Muscle layer of duodenum (tissue), 2 donors: ENCODE results near the gene FAM168B.

ENCODE experiments used
- H3K27ac ChIP-seq: one replicate; pipeline ENCODE4 v1.7.0; 2013; ENCODE audit warnings: mild to moderate bottlenecking, low read length
- H3K27me3 ChIP-seq: one replicate; pipeline ENCODE4 v1.7.0; 2013; ENCODE audit warnings: low read depth, mild to moderate bottlenecking, control low read depth, low read length
- H3K36me3 ChIP-seq, 2 donors: one replicate each; pipeline ENCODE4 v1.7.0; 2013; ENCODE audit warnings: low read length in 2 of 2, control low read depth in 1 of 2, mild to moderate bottlenecking in 1 of 2; ENCODE audit not compliant: insufficient read depth in 2 of 2, control insufficient read depth in 1 of 2
- H3K4me1 ChIP-seq, 2 donors: one replicate each; pipeline ENCODE4 v1.7.0; 2013; ENCODE audit warnings: low read length in 2 of 2, mild to moderate bottlenecking in 2 of 2, control low read depth in 1 of 2, moderate library complexity in 1 of 2; ENCODE audit not compliant: insufficient read depth in 2 of 2, control insufficient read depth in 1 of 2
- H3K4me3 ChIP-seq, 2 donors: one replicate each; pipeline ENCODE4 v1.7.0; 2013; ENCODE audit warnings: low read length in 2 of 2, low read depth in 1 of 2, mild to moderate bottlenecking in 1 of 2
- H3K9me3 ChIP-seq, 2 donors: one replicate each; pipeline ENCODE4 v1.7.0; 2013; ENCODE audit warnings: low read length in 2 of 2, control low read depth in 1 of 2, mild to moderate bottlenecking in 1 of 2; ENCODE audit not compliant: control insufficient read depth in 1 of 2
- donor health status: healthy.

FAM168B gene

GRCh38 chr2:131067465-131068125 lies 25.7 kb downstream of the FAM168B start:
- H3K36me3 ChIP-seq: peaks cover 19 to 22% of the 10 kb centered on the region in 2 donors
- H3K9me3 ChIP-seq: no peaks in the 10 kb centered on the region
- no peaks in the 10 kb centered on the region for H3K27me3 ChIP-seq
- no peak overlapping the region for H3K27ac ChIP-seq
- H3K4me3 ChIP-seq: no peak overlapping the region
- peaks cover 0 to 14% of the 10 kb centered on the region in 2 donors for H3K4me1 ChIP-seq

- Histone ChIP-seq H3K4me1 (peaks cover 0 to 20% of the 10 kb centered on the region in 2 donors), H3K27ac (no peak overlapping the region), H3K36me3 (peaks cover 9 to 11% of the 10 kb centered on the region in 2 donors), H3K4me3 (no peak overlapping the region), H3K27me3 (no peaks in the 10 kb centered on the region), H3K9me3 (no peaks in the 10 kb centered on the region)
Observed at GRCh38 chr2:131064589-131065512, 28.4 kb downstream of the FAM168B start.

GRCh38 chr2:131063501-131064283 lies 29.6 kb downstream of the FAM168B start:
- no peak overlapping the region for H3K27ac ChIP-seq
- H3K27me3 ChIP-seq: no peaks in the 10 kb centered on the region
- no peak overlapping the region for H3K4me3 ChIP-seq
- peaks cover 0 to 20% of the 10 kb centered on the region in 2 donors for H3K4me1 ChIP-seq
- H3K36me3 ChIP-seq: peaks cover 4 to 8% of the 10 kb centered on the region in 2 donors
- H3K9me3 ChIP-seq: no peaks in the 10 kb centered on the region

- Histone ChIP-seq H3K27me3 (no peaks in the 10 kb centered on the region), H3K27ac (no peak overlapping the region), H3K4me3 (no peak overlapping the region), H3K36me3 (peaks cover 15 to 26% of the 10 kb centered on the region in 2 donors), H3K4me1 (peaks cover 0 to 25% of the 10 kb centered on the region in 2 donors), H3K9me3 (no peaks in the 10 kb centered on the region)
Observed at GRCh38 chr2:131058920-131059319, 34.3 kb downstream of the FAM168B start.

- H3K4me1 ChIP-seq: peaks cover 0 to 25% of the 10 kb centered on the region in 2 donors
- no peaks in the 10 kb centered on the region for H3K27me3 ChIP-seq
- no peak overlapping the region for H3K4me3 ChIP-seq
- no peaks in the 10 kb centered on the region for H3K9me3 ChIP-seq
- H3K27ac ChIP-seq: no peak overlapping the region
- H3K36me3 ChIP-seq: peaks cover 15 to 26% of the 10 kb centered on the region in 2 donors
Observed at GRCh38 chr2:131058214-131058843, 34.9 kb downstream of the FAM168B start.

GRCh38 chr2:131056932-131057287 lies 36.4 kb downstream of the FAM168B start:
- Histone ChIP-seq H3K4me3 (no peak overlapping the region), H3K27ac (no peak overlapping the region), H3K9me3 (no peaks in the 10 kb centered on the region), H3K36me3 (peaks cover 27 to 37% of the 10 kb centered on the region in 2 donors), H3K27me3 (no peaks in the 10 kb centered on the region), H3K4me1 (peaks cover 0 to 25% of the 10 kb centered on the region in 2 donors)

- H3K9me3 ChIP-seq: no peaks in the 10 kb centered on the region
- peaks cover 33 to 42% of the 10 kb centered on the region in 2 donors for H3K36me3 ChIP-seq
- H3K27me3 ChIP-seq: no peaks in the 10 kb centered on the region
- H3K27ac ChIP-seq: no peak overlapping the region
- H3K4me3 ChIP-seq: no peak overlapping the region
- peaks cover 0 to 21% of the 10 kb centered on the region in 2 donors for H3K4me1 ChIP-seq
Observed at GRCh38 chr2:131056204-131056931, 36.9 kb downstream of the FAM168B start.

- Histone ChIP-seq H3K4me1 (peaks cover 0 to 19% of the 10 kb centered on the region in 2 donors), H3K9me3 (no peaks in the 10 kb centered on the region), H3K4me3 (no peak overlapping the region), H3K27ac (no peak overlapping the region), H3K36me3 (peaks cover 41 to 44% of the 10 kb centered on the region in 2 donors), H3K27me3 (no peaks in the 10 kb centered on the region)
Observed at GRCh38 chr2:131055169-131056065, 37.8 kb downstream of the FAM168B start.

GRCh38 chr2:131054488-131054887 lies 38.8 kb downstream of the FAM168B start:
- no peak overlapping the region for H3K27ac ChIP-seq
- no peak overlapping the region for H3K4me3 ChIP-seq
- H3K4me1 ChIP-seq: peaks cover 0 to 19% of the 10 kb centered on the region in 2 donors
- H3K9me3 ChIP-seq: no peaks in the 10 kb centered on the region
- no peaks in the 10 kb centered on the region for H3K27me3 ChIP-seq
- H3K36me3 ChIP-seq: peaks cover 49 to 53% of the 10 kb centered on the region in 2 donors
